ENCODE measurements around the gene CDCA4. TPM values are rescaled to one million over a fixed set of nuclear protein-coding genes. Genes with fewer than 3 reads are reported as not detected.

Gene CDCA4
- 6.8 and 7.8 TPM in 2 replicates for polyA plus RNA-seq (2011; rRNA removed)
- 5.0 and 6.3 TPM in 2 replicates for polyA minus RNA-seq (2011; rRNA and poly(A)+ RNA removed)

GRCh38 chr14:105020815-105021655 lies at the start of gene CDCA4:
Gene CDCA4 (minus strand): TSS chr14:105021083. CDS start chr14:105011929, 9,154 bp downstream.
- H3K27me3 ChIP-seq (ENCODE audit: control insufficient read depth, insufficient read depth, low read length): no peaks in the 10 kb centered on the region
- peak within 1 kb of the TSS; percentile 82 for H3K27ac ChIP-seq (ENCODE audit: low read depth, low read length)
- no peaks in the 10 kb centered on the region for H3K9me3 ChIP-seq (ENCODE audit: control insufficient read depth, insufficient read depth, low read length)
- POLR2A ChIA-PET: interaction anchor here (0.6 to 1.3 kb wide), 8 partner anchors 9 to 280 kb away, joined by 3 to 11 read pairs (median 4); partner anchors contain the start of genes BRF1 and CLBA1
- TF ChIP-seq, protein P1, sequence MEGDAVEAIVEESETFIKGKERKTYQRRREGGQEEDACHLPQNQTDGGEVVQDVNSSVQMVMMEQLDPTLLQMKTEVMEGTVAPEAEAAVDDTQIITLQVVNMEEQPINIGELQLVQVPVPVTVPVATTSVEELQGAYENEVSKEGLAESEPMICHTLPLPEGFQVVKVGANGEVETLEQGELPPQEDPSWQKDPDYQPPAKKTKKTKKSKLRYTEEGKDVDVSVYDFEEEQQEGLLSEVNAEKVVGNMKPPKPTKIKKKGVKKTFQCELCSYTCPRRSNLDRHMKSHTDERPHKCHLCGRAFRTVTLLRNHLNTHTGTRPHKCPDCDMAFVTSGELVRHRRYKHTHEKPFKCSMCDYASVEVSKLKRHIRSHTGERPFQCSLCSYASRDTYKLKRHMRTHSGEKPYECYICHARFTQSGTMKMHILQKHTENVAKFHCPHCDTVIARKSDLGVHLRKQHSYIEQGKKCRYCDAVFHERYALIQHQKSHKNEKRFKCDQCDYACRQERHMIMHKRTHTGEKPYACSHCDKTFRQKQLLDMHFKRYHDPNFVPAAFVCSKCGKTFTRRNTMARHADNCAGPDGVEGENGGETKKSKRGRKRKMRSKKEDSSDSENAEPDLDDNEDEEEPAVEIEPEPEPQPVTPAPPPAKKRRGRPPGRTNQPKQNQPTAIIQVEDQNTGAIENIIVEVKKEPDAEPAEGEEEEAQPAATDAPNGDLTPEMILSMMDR (IDR thresholded peaks at IDR 0.05; ENCODE audit: low read depth, low read length): no peak
- H3K4me3 ChIP-seq (ENCODE audit: low read depth, low read length): peak within 1 kb of the TSS; percentile 82
- peak; percentile 81 for DNase-seq (ENCODE audit: low read depth, low spot score)
- CTCF ChIA-PET: interaction anchor here (1.0 kb wide), 1 partner anchor 25 kb away, joined by 5 read pairs; no protein-coding TSS in a partner anchor

DNA sequence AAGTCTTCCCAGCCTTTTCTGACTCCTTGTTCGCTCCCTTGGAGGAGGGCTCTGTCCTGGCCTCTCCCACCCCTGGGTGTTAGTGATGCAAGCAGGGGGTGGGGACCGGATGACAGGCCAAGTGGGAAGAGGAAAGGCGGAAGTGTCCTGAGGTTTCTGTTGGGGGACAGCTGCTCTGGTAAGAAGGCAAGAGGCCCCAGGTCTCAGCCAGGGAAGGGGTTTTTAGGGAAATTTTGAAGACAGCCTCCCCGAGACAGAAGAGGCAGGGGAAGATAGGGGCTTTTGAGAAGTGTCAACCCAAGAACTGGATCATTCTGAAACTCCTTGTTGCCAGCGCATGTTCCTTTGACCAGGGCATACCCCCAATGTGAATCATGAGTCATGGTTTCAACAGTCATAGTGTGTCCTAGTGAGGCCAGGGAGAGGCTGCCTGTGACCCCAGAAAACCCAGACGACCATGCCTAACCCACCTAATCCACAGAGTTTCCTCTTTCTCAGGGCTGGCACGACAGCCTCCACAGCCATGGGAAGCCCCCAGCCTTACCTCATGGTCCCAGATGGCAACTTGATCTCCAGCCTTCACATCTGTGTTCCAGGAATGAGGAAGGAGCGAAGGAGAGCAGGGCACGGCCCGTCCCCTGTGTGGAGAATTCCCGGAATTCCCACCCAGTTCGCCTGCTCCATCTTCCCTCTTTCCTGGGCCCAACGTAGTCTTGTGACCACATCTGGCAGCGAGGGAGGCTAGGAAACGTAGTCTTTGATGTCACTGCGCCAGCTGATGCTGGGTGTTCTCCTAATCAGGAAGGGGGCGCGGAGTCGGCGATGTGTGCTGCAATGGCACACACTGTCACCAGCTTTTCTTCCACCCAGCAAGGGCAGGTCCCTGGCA lies 49.2 kb upstream of the CDCA4 start:
- Histone ChIP-seq H3K27ac (ENCODE audit: low read depth, low read length) (no peak overlapping the region), H3K4me3 (ENCODE audit: low read depth, low read length) (no peak overlapping the region), H3K9me3 (ENCODE audit: control insufficient read depth, insufficient read depth, low read length) (peaks cover 2% of the 10 kb centered on the region; the same call in 1 of the 2 replicates), H3K27me3 (ENCODE audit: control insufficient read depth, insufficient read depth, low read length) (peaks cover 9% of the 10 kb centered on the region)
- ChIA-PET CTCF (no interaction called here), POLR2A (no interaction called here)
- TF ChIP-seq, protein P1 (IDR thresholded peaks at IDR 0.05; ENCODE audit: low read depth, low read length): no peak
- DNase-seq (ENCODE audit: low read depth, low spot score): no peak

GRCh38 chr14:105069522-105069870 lies 48.6 kb upstream of the CDCA4 start:
- TF ChIP-seq, protein P1 (IDR thresholded peaks at IDR 0.05; ENCODE audit: low read depth, low read length): no peak
- ChIA-PET POLR2A (no interaction called here), CTCF (no interaction called here)
- Histone ChIP-seq H3K9me3 (ENCODE audit: control insufficient read depth, insufficient read depth, low read length) (peaks cover 2% of the 10 kb centered on the region; the same call in 1 of the 2 replicates), H3K27me3 (ENCODE audit: control insufficient read depth, insufficient read depth, low read length) (peaks cover 9% of the 10 kb centered on the region), H3K4me3 (ENCODE audit: low read depth, low read length) (no peak overlapping the region), H3K27ac (ENCODE audit: low read depth, low read length) (no peak overlapping the region)
- no peak for DNase-seq (ENCODE audit: low read depth, low spot score)

DNA sequence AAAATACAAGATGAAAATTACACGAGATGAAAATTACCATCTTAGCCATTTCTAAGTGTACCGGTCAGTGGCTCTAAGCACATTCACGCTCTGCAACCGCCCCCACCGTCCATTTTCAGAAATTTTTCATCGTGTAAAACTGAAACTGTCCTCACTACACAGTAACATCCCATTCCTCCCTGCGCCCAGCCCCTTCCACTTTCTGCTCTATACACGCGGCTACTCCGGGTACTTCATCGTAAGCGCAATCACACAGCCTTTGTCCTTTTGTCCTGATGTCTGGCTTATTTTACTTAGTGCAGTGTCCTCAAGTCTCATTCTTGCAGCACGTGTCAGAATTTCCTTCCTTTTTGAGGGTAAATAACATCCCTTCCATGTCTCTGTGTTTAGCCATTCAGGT lies 47.9 kb upstream of the CDCA4 start:
- ChIA-PET CTCF (no interaction called here), POLR2A (no interaction called here)
- Histone ChIP-seq H3K9me3 (ENCODE audit: control insufficient read depth, insufficient read depth, low read length) (peaks cover 2% of the 10 kb centered on the region; the same call in 1 of the 2 replicates), H3K27me3 (ENCODE audit: control insufficient read depth, insufficient read depth, low read length) (peaks cover 4% of the 10 kb centered on the region), H3K4me3 (ENCODE audit: low read depth, low read length) (no peak overlapping the region), H3K27ac (ENCODE audit: low read depth, low read length) (no peak overlapping the region)
- TF ChIP-seq, protein P1 (IDR thresholded peaks at IDR 0.05; ENCODE audit: low read depth, low read length): no peak
- no peak for DNase-seq (ENCODE audit: low read depth, low spot score)
